ENCODE measurements around the gene NAPSA. TPM values are rescaled to one million over a fixed set of nuclear protein-coding genes. Genes with fewer than 3 reads are reported as not detected.

Gene NAPSA
- total and polyA plus RNA-seq, 9 of the 15 experiments (the other 6 are each of a cell fraction or from before 2014, with no cell fraction given) = 0.25 to 1.9 (median 0.69) TPM

- TF ChIP-seq VEZF1 (CRISPR knock-in tag; IDR thresholded peaks at IDR 0.05) (peak; percentile 85), ZBTB9 (CRISPR knock-in tag; IDR thresholded peaks at IDR 0.05) (no peak), E4F1 (CRISPR knock-in tag; IDR thresholded peaks at IDR 0.05; ENCODE audit: borderline replicate concordance) (no peak), ZNF766 (CRISPR knock-in tag; conservative IDR thresholded peaks at IDR 0.05) (no peak), CAMTA2 (CRISPR knock-in tag; conservative IDR thresholded peaks at IDR 0.05) (no peak), MEIS2 (IDR thresholded peaks at IDR 0.05; ENCODE audit: partially characterized antibody) (peak; percentile 32), THAP7 (CRISPR knock-in tag; IDR thresholded peaks at IDR 0.05) (no peak), HMGXB4 (CRISPR knock-in tag; IDR thresholded peaks at IDR 0.05) (no peak), TFAP4 (CRISPR knock-in tag; IDR thresholded peaks at IDR 0.05; ENCODE audit: borderline replicate concordance) (0 out of 2 replicates have a peak, but pooled peaks have one; percentile 35), KHSRP (IDR thresholded peaks at IDR 0.05) (no peak), BACH1 (tag; IDR thresholded peaks at IDR 0.05) (no peak), BRCA1 (IDR thresholded peaks at IDR 0.05) (no peak), BRCA1 (CRISPR knock-in tag; IDR thresholded peaks at IDR 0.05) (no peak), SPI1 (IDR thresholded peaks at IDR 0.05; ENCODE audit: borderline replicate concordance, low read depth, low read length) (no peak), MTA1 (IDR thresholded peaks at IDR 0.05; ENCODE audit: borderline replicate concordance) (peak; percentile 29; the same call in 1 of the 2 replicates), EWSR1 (IDR thresholded peaks at IDR 0.05; ENCODE audit: borderline replicate concordance, low read depth, partially characterized antibody) (no peak), JUND (IDR thresholded peaks at IDR 0.05; ENCODE audit: borderline replicate concordance, low read depth, low read length) (no peak; the same call in 1 of the 2 replicates), JUND (tag; IDR thresholded peaks at IDR 0.05; ENCODE audit: borderline replicate concordance, low read depth, low read length) (no peak), HDGF (IDR thresholded peaks at IDR 0.05) (0 out of 2 replicates have a peak, but pooled peaks have one; percentile 44), SIN3B (IDR thresholded peaks at IDR 0.05; ENCODE audit: low read depth) (no peak)
Measured at GRCh38 chr19:50330365-50331078, 34.9 kb downstream of the NAPSA start (continued).

Measured in K562 (cell line).